Gastroesophageal sphincter (tissue), 4 donors: Measurements from ENCODE around the gene NFAM1. TPM values are rescaled to one million over a fixed set of nuclear protein-coding genes. Genes with fewer than 3 reads are reported as not detected.
A peak's percentile ranks its signal among the peaks of the same experiment; 100 is the strongest.

Source experiments
- ATAC-seq: fragments of 150-250 bp; one replicate; pipeline ENCODE4 v1.9.1; 2016; ENCODE audit warnings: mild to moderate bottlenecking, moderate library complexity
- H3K27ac ChIP-seq, 4 donors: fragments of 200-600 bp; sonication (generic) in 3 of 4; 1 replicate in 3 of 4; 2 replicates in 1 of 4; pipeline ENCODE4 v1.5.1; 2016 to 2019
- H3K27me3 ChIP-seq: fragments of 200-600 bp; sonication (generic); one replicate; pipeline ENCODE4 v1.5.1; 2019
- H3K36me3 ChIP-seq, 2 donors: fragments of 200-600 bp; sonication (generic); one replicate each; pipeline ENCODE4 v1.5.1; 2019; ENCODE audit warnings: control low read depth in 1 of 2
- H3K4me1 ChIP-seq, 3 donors: fragments of 200-600 bp; sonication (generic); 1 replicate in 2 of 3; 2 replicates in 1 of 3; pipeline ENCODE4 v1.5.1; 2016 to 2019; ENCODE audit warnings: control low read depth in 2 of 3
- H3K4me3 ChIP-seq, 2 donors: fragments of 200-600 bp; sonication (generic); one replicate each; pipeline ENCODE4 v1.5.1; 2019; ENCODE audit warnings: mild to moderate bottlenecking in 1 of 2, moderate library complexity in 1 of 2
- H3K9me3 ChIP-seq, 3 donors: fragments of 200-600 bp; sonication (generic); one replicate each; pipeline ENCODE4 v1.5.1; 2017 to 2019; ENCODE audit warnings: control low read depth in 2 of 3
- CTCF ChIP-seq, 4 experiments: fragments of 200-600 bp in 2 of 4; fragments of 450-650 bp in 2 of 4; sonication (generic) in 1 of 4; IDR thresholded peaks; one replicate each; pipeline ENCODE4 v1.5.1; 2017 to 2019; ENCODE audit warnings: antibody characterized with exemption in 4 of 4, mild to moderate bottlenecking in 2 of 4, moderate library complexity in 2 of 4
- EP300 ChIP-seq: sonication (generic); formaldehyde crosslinking; IDR thresholded peaks from one replicate; pipeline ENCODE4 v1.6.1; 2017; ENCODE audit warnings: antibody characterized with exemption, mild to moderate bottlenecking
- POLR2A ChIP-seq, 2 donors: fragments of 450-650 bp; IDR thresholded peaks; one replicate each; pipeline ENCODE4 v1.6.1; 2017; ENCODE audit warnings: antibody characterized with exemption in 2 of 2, mild to moderate bottlenecking in 2 of 2, moderate library complexity in 1 of 2
- POLR2AphosphoS5 ChIP-seq: sonication (generic); formaldehyde crosslinking; IDR thresholded peaks from one replicate; pipeline ENCODE4 v1.6.1; 2017; ENCODE audit warnings: antibody characterized with exemption
- WGBS, 2 donors: methylation state at CpG; one replicate each; pipeline ENCODE4 v1.1.5; 2018; ENCODE audit warnings: low coverage in 1 of 2; 5-methylcytosine and 5-hydroxymethylcytosine counted together
- total RNA-seq, 4 donors: library from RNA; depleted of rRNA; stranded (reverse); fragments of >200 nt; gene quantifications; one replicate each; pipeline ENCODE4 v1.1.0, GENCODE V29; 2016

NFAM1 gene
- total RNA-seq, 4 donors from 2014 or later: 1.2 to 3.4 (median 2.7) TPM

GRCh38 chr22:42347281-42347824, 84.8 kb downstream of the NFAM1 start:
- no peak overlapping the region for H3K4me3 ChIP-seq
- H3K4me1 ChIP-seq: peaks cover 0 to 26% (median 0%) of the 10 kb centered on the region in 3 donors
- ATAC-seq: no peak
- TF ChIP-seq EP300 (no peak), CTCF (IDR thresholded peaks at IDR 0.05) (no peak), POLR2A (IDR thresholded peaks at IDR 0.05) (no peak), POLR2AphosphoS5 (no peak)
- no peaks in the 10 kb centered on the region for H3K36me3 ChIP-seq
- no peaks in the 10 kb centered on the region for H3K9me3 ChIP-seq
- H3K27ac ChIP-seq: no peak overlapping the region
- no CpG with 5 or more reads among the region's 27 CpGs for WGBS, 2 donors
- no peaks in the 10 kb centered on the region for H3K27me3 ChIP-seq

- H3K27ac ChIP-seq: no peak overlapping the region
- H3K9me3 ChIP-seq: no peaks in the 10 kb centered on the region
- H3K4me3 ChIP-seq: no peak overlapping the region
- no peaks in the 10 kb centered on the region for H3K27me3 ChIP-seq
- WGBS, 2 donors: 0 to 86% methylated on average over 1 to 5 of the region's 8 CpGs
- H3K4me1 ChIP-seq: peaks cover 0 to 32% (median 0%) of the 10 kb centered on the region in 3 donors
- TF ChIP-seq EP300 (no peak), CTCF (IDR thresholded peaks at IDR 0.05) (no peak), POLR2A (IDR thresholded peaks at IDR 0.05) (no peak), POLR2AphosphoS5 (no peak)
- ATAC-seq: no peak
- no peaks in the 10 kb centered on the region for H3K36me3 ChIP-seq
Measured at GRCh38 chr22:42346722-42347121, 85.5 kb downstream of the NFAM1 start.

GRCh38 chr22:42345458-42345857, 86.7 kb downstream of the NFAM1 start:
- Histone ChIP-seq H3K4me3 (no peak overlapping the region), H3K36me3 (no peaks in the 10 kb centered on the region), H3K27ac (peak overlapping the region in 2 of 4 donors; percentile 84 to 85), H3K9me3 (no peaks in the 10 kb centered on the region), H3K27me3 (no peaks in the 10 kb centered on the region), H3K4me1 (peaks cover 0 to 45% (median 4%) of the 10 kb centered on the region in 3 donors)
- no peak for ATAC-seq
- 100% methylated on average over 2 of the region's 4 CpGs; no CpG with 5 or more reads in 1 of the 2 donors for WGBS, 2 donors
- no peak for TF ChIP-seq CTCF (IDR thresholded peaks at IDR 0.05)
- TF ChIP-seq POLR2AphosphoS5: no peak
- no peak for TF ChIP-seq POLR2A (IDR thresholded peaks at IDR 0.05)
- TF ChIP-seq EP300: no peak

GRCh38 chr22:42344361-42344905, 87.8 kb downstream of the NFAM1 start:
- Histone ChIP-seq H3K4me1 (peaks cover 0 to 46% (median 4%) of the 10 kb centered on the region in 3 donors), H3K36me3 (no peaks in the 10 kb centered on the region), H3K4me3 (peak overlapping the region; percentile 10 to 60), H3K27ac (peak overlapping the region; percentile 41 to 88 (median 84)), H3K9me3 (no peaks in the 10 kb centered on the region), H3K27me3 (no peaks in the 10 kb centered on the region)
- TF ChIP-seq CTCF (IDR thresholded peaks at IDR 0.05): no peak
- TF ChIP-seq EP300: no peak
- TF ChIP-seq POLR2AphosphoS5: no peak
- TF ChIP-seq POLR2A (IDR thresholded peaks at IDR 0.05): no peak
- WGBS, 2 donors: 4 to 13% methylated on average over 3 to 8 of the region's 31 CpGs
- peak; percentile 74 for ATAC-seq

- H3K27ac ChIP-seq: peak overlapping the region; percentile 41 to 88 (median 84)
- no peak for TF ChIP-seq POLR2AphosphoS5
- no peak for TF ChIP-seq EP300
- TF ChIP-seq CTCF (IDR thresholded peaks at IDR 0.05): no peak
- no peak for TF ChIP-seq POLR2A (IDR thresholded peaks at IDR 0.05)
- H3K9me3 ChIP-seq: no peaks in the 10 kb centered on the region
- WGBS, 2 donors: no CpG with 5 or more reads among the region's 97 CpGs
- H3K27me3 ChIP-seq: no peaks in the 10 kb centered on the region
- ATAC-seq: peak; percentile 70
- H3K36me3 ChIP-seq: no peaks in the 10 kb centered on the region
- peaks cover 0 to 46% (median 4%) of the 10 kb centered on the region in 3 donors for H3K4me1 ChIP-seq
- peak overlapping the region; percentile 44 to 60 for H3K4me3 ChIP-seq
Measured at GRCh38 chr22:42343531-42344081, 88.6 kb downstream of the NFAM1 start.
